ENCODE data around the gene MT1M. TPM values are rescaled to one million over a fixed set of nuclear protein-coding genes. Genes with fewer than 3 reads are reported as not detected.

The MT1M gene
- total RNA-seq, 4 donors from 2014 or later: 5.3 to 10.0 (median 7.3) TPM; not detected in 1

- H3K4me1 ChIP-seq: no peaks in the 10 kb centered on the region
- H3K9me3 ChIP-seq: no peaks in the 10 kb centered on the region
- no peaks in the 10 kb centered on the region for H3K36me3 ChIP-seq
- H3K27ac ChIP-seq: no peak within 1 kb of the TSS
- in situ Hi-C loops (cut with MboI; ENCODE audit: low sequenced_read_pairs in 4 of 4): no loop called here
- TF ChIP-seq CTCF (IDR thresholded peaks at IDR 0.05 in 4 of 5, conservative IDR thresholded peaks at IDR 0.05 in 1 of 5) (no peak), POLR2A (IDR thresholded peaks at IDR 0.05) (no peak)
- ATAC-seq (no peak), DNase-seq (no peak)
- no peak within 1 kb of the TSS for H3K4me3 ChIP-seq
- intact Hi-C loops (cut with DNase I; ENCODE audit: low total_unique reads): no loop called here
- peaks cover 0 to 8% (median 7%) of the 10 kb centered on the region in 3 donors for H3K27me3 ChIP-seq
Measured at GRCh38 chr16:56651586-56651985, 19.1 kb downstream of the MT1M start, which contains the start of gene MT1B. Gene MT1B, plus strand, starts transcription at chr16:56651886. Its CDS starts 68 bp downstream, at chr16:56651954.

GRCh38 chr16:56652600-56652999, 20.1 kb downstream of the MT1M start:
- no peaks in the 10 kb centered on the region for H3K36me3 ChIP-seq
- H3K4me3 ChIP-seq: no peak overlapping the region
- ATAC-seq (no peak), DNase-seq (no peak)
- peaks cover 0 to under 1% of the 10 kb centered on the region in 2 donors for H3K4me1 ChIP-seq
- peaks cover 0 to 7% (median under 1%) of the 10 kb centered on the region in 3 donors for H3K27me3 ChIP-seq
- no peaks in the 10 kb centered on the region for H3K9me3 ChIP-seq
- in situ Hi-C loops (cut with MboI; ENCODE audit: low sequenced_read_pairs in 4 of 4): no loop called here
- intact Hi-C loops (cut with DNase I; ENCODE audit: low total_unique reads): no loop called here
- H3K27ac ChIP-seq: no peak overlapping the region
- TF ChIP-seq CTCF (IDR thresholded peaks at IDR 0.05 in 4 of 5, conservative IDR thresholded peaks at IDR 0.05 in 1 of 5) (no peak), POLR2A (IDR thresholded peaks at IDR 0.05) (no peak)

DNA sequence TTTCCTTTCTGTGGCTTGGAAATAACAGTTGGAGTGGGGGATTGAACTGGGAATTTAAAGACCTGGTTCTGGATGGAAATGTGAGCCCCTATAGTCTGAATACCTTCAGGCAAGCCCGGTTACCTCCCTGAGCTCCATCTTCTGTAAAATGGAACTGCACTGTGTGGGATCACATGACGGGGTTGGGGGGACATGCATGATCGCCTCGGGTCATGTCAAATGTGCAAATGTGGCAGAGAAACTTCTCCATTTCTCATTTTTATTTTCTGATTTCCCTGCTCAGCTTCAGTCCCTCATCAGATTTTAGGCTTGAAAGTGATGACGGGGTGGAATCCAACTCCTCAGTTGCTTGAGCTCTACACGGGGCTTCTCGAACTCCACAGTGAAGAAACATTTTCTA, 20.8 kb downstream of the MT1M start:
- in situ Hi-C loops (cut with MboI; ENCODE audit: low sequenced_read_pairs in 4 of 4): no loop called here
- peaks cover 0 to 2% (median under 1%) of the 10 kb centered on the region in 3 donors for H3K27me3 ChIP-seq
- no peak overlapping the region for H3K4me3 ChIP-seq
- intact Hi-C loops (cut with DNase I; ENCODE audit: low total_unique reads): no loop called here
- no peaks in the 10 kb centered on the region for H3K9me3 ChIP-seq
- ATAC-seq: no peak
- H3K4me1 ChIP-seq: peaks cover 0 to 4% of the 10 kb centered on the region in 2 donors
- H3K36me3 ChIP-seq: no peaks in the 10 kb centered on the region
- H3K27ac ChIP-seq: no peak overlapping the region
- TF ChIP-seq CTCF (IDR thresholded peaks at IDR 0.05 in 4 of 5, conservative IDR thresholded peaks at IDR 0.05 in 1 of 5) (no peak), POLR2A (IDR thresholded peaks at IDR 0.05) (no peak)
- no peak for DNase-seq

DNA sequence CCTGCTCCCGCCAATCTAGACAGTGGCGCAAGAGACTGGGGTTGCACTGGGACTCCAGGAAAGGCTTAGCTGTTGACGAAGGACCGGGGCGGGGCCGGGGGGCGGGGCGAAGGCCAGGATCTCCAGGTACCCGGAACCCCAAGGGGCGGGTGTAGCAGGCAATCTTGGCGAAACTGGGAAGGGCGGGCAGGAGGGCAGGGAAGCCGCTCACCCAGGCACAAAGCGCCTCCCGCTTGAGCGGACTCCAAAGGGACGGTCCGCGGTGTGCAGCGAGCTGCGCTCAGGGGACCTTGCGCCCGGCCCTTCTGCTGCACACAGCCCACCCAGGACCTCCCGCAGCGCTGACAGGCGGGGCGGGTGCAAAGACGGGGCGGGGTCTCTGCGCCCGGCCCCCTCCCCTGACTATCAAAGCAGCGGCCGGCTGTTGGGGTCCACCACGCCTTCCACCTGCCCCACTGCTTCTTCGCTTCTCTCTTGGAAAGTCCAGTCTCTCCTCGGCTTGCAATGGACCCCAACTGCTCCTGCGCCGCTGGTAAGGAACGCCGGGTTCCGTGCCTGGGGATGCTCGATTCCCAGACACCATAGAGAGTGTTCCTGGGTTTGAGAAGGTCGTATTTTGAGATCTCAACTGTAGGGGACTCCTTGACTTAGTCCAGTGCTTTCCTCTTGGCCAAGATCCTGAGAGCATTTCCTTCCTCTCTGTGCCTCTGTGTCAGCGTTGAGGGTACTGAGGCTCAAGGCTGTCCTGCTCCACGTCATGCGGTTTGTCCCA, 25.3 kb downstream of the MT1M start, which contains the start of gene MT1F:
TSS of gene MT1F (plus strand) at position 405 of the 772 bp plus-strand sequence. CDS start at position 505, 100 bp downstream.
- intact Hi-C loops (cut with DNase I; ENCODE audit: low total_unique reads) (no loop called here), in situ Hi-C loops (cut with MboI; ENCODE audit: low sequenced_read_pairs in 4 of 4) (no loop called here)
- peak within 1 kb of the TSS; percentile 42 to 67 (median 58) for H3K4me3 ChIP-seq
- H3K9me3 ChIP-seq: no peaks in the 10 kb centered on the region
- H3K27me3 ChIP-seq: peaks cover 5 to 13% (median 8%) of the 10 kb centered on the region in 3 donors
- peaks cover 0 to 7% of the 10 kb centered on the region in 2 donors for H3K4me1 ChIP-seq
- DNase-seq (peak; percentile 34 to 71), ATAC-seq (peak; percentile 71 to 83)
- TF ChIP-seq POLR2A (IDR thresholded peaks at IDR 0.05) (peak in 1 of 2 donors; percentile 11), CTCF (IDR thresholded peaks at IDR 0.05 in 4 of 5, conservative IDR thresholded peaks at IDR 0.05 in 1 of 5) (no peak)
- H3K27ac ChIP-seq: peak within 1 kb of the TSS in 2 of 4 donors; percentile 20 to 49
- H3K36me3 ChIP-seq: no peaks in the 10 kb centered on the region

Measured in gastrocnemius medialis (tissue), 4 donors.